DND-41 (cell line): Measurements from ENCODE around the gene USH1C.

ENCODE experiments used
- CTCF ChIP-seq: IDR thresholded peaks from 2 replicates; pipeline ENCODE4 v1.5.1; 2012; ENCODE audit warnings: borderline replicate concordance, low read length, moderate library complexity, mild to moderate bottlenecking; ENCODE audit not compliant: poor library complexity, severe bottlenecking; ENCODE audit errors: extremely low read depth
- EZH2 ChIP-seq: IDR thresholded peaks from 3 replicates; pipeline ENCODE4 v1.6.1; 2012; ENCODE audit warnings: borderline replicate concordance, low read depth, mild to moderate bottlenecking, moderate library complexity, low read length, inconsistent platforms; ENCODE audit not compliant: severe bottlenecking

GRCh38 chr11:17570034-17570433 lies 25.8 kb upstream of the USH1C start:
- TF ChIP-seq CTCF = no peak
- no peak for TF ChIP-seq EZH2
